ENCODE measurements around the gene KLHDC1.
A peak's percentile ranks its signal among the peaks of the same experiment; 100 is the strongest.
"Not testable (repeated sequence)": the region's sequence is repeated elsewhere in the genome, so short reads cannot be mapped to it uniquely, and the experiment has no call there.

KLHDC1 gene

DNA sequence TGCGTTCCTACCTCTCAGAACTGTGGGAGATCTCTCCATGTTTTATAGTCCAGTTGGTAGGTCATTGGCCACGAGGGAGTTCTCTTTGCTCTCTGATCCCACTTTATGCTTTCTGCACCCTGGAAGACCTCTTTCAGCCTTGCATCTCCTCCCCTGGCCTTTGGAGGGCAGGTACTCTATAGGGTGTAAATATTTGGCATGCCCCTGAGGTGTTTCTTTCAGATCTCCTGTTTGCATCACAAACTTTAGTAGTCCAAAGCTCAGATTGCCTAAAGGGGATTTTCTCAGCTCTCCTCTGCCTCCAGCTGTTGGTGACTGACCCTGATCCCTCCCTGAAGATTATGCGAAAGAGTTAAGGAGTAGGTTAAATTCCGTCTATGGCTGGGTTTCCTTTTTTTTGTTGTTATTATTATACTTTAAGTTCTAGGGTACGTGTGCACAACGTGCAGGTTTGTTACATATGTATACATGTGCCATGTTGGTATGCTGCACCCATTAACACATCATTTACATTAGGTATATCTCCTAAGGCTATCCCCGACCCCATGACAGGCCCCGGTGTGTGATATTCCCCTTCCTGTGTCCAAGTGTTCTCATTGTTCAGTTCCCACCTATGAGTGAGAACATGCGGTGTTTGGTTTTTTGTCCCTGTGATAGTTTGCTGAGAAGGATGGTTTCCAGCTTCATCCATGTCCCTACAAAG is 29.0 kb downstream of the KLHDC1 start:
- DNase-seq = not testable (repeated sequence)

DNA sequence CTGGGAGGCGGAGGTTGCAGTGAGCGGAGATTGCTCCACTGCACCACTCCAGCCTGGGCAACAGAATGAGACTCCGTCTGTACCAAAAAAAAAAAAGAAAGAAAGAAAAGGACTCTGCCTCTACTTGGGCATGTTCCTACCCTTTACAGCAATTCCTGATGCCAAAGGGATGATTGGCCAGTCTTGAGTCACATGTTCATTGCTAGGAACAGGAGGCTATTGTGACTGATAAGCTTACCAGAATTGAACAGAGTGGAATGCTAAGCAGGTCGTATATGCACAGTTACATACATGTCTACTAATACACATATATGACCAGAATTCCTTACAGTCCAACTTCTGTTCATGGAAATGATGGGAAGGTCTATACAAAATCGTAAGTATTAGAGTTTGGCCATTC is 34.3 kb downstream of the KLHDC1 start:
- no peak for DNase-seq

DNA sequence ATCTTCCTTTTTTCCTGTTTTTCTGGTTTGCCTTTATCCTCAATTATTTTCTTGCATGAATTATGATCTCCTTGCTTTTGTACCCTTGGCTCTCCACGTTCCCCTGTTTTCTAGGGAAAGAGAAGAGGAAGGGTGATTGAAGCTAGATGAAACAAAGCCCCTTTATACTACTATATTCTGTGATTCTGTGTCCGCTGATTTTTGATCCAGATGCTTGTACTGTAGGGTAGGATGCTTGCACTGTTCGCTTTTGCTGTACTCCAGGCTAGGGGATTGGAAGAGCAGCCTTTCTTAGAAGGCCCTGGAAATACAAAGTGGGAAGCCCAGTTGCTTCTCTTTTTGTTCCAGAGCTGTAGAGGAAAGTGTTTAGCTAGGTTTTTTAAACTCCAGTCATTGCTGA is 40.0 kb downstream of the KLHDC1 start:
- DNase-seq = no peak

DNA sequence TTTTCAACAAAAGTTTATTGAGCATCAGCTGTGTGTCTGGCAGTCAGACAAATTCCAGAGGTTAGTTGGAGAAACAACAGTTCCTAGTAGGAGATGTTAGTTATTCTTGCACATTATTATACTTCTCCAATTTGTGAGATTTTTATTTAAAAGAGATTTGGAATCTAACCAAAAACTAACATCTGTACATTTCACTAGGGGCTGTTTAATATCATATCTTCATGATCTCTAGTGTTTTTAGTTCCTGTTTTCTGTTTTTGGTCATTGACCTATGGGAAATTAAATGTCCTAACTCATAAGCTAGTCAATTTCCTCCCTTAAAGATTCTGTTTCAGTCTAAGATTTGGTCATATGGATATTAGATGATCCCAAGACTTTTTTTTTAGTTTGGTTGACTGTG is 40.9 kb downstream of the KLHDC1 start:
- DNase-seq = no peak

DNA sequence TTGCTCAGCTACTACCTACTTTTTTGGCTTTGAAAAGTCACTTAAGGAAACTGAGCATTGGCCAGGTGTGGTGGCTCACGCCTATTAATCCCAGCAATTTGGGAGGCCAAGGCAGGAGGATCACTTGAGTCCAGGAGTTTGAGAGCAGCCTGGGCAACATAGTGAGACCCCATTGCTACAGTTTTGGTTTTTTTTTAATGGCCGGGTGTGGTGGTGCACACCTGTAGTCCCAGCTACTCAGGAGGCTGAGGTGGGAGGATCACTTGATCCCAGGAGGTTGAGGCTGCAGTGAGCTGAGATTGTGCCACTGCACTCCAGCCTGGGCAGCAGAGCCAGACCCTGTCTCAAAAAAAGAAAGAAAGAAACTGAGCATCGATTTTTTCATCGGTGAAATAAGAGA is 42.7 kb downstream of the KLHDC1 start:
- not testable (repeated sequence) for DNase-seq

DNA sequence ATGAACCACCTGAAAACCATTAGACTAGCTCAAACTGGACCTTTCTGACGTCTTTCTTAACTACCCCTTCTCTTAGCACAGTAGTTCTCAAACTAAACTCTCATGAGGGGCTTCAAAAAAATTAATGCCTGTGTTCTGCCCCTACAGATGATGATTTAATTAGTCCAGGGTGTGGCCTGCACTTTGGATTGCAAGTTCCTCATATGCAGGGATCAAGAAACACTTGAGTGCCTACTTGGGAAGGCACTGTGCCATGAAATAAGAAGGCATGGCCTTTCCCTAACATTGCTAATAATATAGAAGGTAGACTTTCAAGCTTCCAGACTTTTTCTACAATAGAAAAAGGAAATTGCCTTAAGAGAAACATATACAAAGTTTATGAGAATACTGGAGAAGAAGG is 52.3 kb downstream of the KLHDC1 start:
- DNase-seq = no peak

DNA sequence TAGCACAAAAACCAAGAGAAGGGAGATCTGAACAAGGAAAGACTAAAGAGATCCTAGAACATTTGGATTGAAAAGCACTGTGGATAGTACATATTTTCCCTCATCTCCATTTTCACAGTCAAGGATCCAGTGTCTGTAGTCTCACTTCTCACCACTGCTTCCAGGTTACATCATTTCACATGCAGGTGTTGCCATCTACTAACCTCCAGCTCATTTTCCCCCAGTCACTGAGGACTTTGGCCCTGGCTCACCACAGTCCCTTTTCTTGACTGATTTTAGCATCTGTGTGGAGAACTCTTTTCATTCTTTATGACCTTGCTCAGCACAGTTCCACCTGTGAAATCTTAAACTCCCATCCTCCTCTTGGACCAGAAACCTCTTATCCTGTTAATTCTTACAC is 53.6 kb downstream of the KLHDC1 start:
- DNase-seq = not testable (repeated sequence)

DNA sequence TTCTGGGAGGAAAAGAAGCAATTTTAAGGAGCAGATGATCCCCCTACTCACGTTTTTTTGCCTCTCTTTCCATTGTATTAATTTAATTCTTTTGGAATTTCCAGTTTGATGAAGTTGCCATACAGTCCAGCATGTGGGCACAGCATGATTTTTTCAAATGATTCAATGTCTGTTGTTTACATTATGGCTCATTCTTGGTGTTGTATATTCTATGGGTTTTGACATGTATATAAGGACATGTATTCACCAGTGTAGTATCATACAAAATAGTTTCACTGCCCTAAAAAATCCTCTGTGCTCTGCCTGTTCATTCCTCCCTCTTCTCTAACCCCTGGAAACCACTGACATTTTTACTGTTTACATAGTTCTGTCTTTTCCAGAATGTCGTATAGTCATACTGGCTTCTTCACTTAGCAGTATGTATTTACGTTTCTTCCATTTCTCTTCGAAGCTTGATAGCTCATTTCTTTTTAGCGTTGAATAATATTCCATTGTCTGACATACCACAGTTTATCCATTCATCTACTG is 61.7 kb downstream of the KLHDC1 start:
- DNase-seq = no peak

DNA sequence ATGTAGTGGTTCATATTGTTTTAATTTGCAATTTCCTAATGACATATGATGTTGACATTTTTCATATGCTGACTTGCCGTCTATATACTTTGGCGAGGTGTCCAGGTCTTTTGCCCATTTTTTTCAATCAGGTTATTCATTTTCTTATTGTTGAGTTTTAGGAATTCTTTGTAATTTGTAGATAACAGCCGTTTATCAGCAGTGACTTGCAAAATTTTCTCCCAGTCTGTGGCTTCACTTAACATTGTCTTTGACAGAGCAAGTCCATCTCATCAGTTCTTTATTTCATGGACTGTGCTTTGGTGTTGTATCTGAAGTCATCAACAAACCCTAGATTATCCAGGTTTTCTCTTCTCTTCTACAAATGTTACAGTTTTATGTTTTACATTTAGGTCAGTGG is 62.5 kb downstream of the KLHDC1 start:
- no peak for DNase-seq

DNA sequence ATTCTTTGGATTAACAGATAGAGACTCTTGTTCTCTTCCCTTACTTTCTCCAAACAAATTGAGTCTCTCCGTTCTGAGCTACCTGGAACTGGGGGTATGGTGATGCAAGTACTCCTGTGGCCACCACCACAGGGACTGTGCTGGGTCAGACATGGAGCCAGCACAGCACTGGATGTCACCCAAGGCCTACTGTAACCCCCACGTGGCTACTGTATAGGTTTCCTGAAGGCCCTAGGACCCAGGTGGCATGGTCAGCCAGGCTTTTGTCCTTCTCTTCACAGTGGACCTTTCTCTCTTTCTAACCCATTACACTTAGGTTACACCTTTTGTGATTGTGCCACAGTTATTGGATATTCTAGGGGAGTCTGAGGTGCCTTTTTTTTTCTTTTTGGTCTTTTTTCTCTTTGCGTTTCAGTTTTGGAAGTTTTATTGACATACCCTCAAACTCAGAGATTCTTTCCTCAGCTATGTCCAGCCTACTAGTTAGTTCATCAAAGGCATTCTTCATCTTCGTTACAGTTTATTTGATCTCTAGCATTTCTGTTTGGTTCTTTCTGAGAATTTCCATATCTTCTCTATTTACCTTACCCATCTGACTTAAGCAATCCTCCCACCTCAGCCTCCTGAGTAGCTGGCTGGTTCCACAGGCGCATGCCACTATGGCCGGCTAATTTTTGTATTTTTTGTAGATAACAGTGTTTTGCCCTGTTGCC is 69.1 kb downstream of the KLHDC1 start:
- no peak for DNase-seq

DNA sequence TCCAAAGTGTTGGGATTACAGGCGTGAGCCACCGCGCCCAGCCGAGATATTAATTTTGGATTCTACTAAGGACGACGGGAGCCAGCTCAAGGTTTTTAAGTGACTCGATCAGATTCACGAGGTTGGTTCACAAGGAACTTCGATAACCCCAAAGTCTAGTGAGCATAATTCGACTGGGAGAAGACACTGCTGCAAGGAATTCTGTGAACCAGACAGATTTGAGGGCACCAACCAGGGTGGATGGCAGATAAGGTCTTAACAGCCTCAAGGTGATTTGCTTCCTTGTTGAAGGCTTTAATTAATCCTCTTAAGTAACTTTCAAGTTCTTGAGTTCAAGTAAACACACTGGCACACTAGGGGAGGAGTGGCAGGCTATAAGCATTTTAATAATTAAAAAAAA is 73.9 kb downstream of the KLHDC1 start:
- DNase-seq = no peak

DNA sequence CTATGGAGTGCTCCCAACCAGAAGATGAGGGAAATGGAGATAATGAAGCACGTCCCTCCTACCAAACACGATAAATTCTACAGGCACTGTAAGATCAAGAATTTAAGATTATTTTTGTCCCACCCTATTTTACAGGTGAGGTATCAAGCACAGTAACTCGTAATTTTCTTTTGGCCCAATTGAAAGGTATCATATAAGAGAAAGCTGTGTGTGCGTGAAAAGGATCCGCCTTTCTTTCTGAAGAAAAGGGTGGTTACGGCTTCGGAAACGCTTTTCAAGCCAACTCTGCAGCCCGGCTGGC is 74.3 kb downstream of the KLHDC1 start:
- no peak for DNase-seq

DNA sequence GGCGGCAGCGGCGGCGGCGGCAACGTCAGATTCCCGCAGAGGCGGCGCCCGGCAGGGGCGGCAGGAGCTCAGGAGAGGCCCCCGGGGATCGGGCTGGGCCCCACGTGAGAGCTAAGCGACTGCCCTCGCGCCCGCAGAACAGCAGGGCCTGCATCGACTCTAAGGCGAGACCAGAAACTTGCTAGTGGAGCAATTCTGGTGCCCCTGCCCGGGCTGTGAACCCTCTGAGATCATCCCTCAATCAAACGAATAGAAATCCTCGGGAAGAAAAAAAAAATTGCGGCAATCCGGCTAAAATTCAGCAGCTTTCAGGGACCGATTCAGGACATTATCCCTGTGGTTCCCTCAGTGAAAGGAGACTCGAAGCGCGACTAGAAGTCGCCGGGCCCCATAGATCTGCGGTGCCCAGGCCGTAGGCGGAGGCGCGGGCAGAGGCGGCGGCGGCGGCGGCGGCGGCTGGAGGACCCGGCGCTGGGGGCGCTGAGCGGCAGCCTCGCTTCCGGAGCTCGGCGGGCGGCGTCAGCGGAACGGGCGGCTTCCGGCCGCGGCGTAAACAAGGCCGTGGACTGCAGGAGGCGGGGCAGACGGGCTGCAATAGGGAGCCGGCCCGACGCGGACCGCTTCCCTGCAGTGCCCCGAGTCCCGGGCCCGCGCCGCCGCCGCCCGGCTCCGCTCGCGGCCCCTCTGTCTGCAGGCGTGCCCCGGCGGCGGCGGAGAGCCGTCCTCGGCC is 74.8 kb downstream of the KLHDC1 start, which contains the start of gene KLHDC2:
Gene KLHDC2, plus strand, starts transcription at position 583 of the 730 bp plus-strand sequence. CDS start 316 bp downstream, outside the sequence.
- DNase-seq = peak; percentile 91

DNA sequence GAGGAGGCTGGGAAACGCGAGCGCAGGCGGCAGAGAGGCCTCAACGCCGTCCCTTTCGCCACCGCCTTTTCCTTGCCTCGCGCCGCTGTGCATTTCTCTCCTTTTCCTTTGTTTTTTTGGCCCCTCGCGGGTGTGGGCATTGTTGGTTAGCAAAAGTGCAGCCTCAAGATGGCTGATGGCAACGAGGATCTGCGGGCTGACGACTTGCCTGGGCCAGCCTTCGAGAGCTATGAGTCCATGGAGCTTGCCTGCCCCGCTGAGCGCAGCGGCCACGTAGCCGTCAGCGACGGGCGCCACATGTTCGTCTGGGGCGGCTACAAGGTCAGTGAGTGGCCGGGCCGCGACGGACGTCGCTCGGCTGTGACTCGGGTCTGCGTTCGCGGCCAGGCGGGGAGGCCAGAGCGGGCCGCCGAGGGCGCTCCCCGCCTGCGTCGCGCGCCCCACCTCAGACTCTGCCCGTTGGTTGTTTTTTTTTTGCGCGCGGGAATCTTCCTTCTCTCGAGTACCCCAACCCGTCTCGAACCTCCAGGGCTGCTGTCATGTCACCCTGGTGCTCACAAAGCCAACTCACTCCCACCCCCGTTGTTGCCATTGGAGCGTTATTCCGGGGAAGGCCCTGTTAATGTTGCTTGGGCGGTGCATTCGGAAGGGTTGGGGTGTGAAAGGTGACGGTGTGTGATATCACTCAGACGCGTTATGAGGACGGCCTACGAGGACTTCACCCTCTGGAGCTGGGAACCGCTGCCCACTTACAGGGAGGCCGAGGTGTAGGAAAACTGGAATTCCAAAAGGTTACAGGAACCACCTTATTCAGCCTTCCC is 75.6 kb downstream of the KLHDC1 start:
- DNase-seq = peak; percentile 41

DNA sequence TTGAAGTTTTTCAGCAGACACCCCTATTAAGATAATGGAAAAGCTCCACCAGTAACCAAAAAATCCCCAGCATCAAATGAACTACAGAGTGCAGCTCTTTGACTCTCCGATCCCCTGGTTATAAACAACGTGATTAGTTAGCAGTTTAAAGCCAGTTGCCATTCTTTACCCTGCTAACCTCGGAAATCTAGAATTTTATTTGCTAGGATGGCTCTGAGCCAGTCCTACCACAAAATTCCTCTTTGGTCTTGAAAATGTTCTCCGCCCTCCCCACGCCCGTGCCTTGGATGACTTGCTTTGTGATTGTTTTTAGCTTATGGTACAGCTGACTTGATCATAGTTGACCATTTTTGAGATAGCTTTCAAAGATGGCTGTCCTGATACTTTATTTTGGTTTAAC is 76.3 kb downstream of the KLHDC1 start:
- peak; percentile 63 for DNase-seq

DNA sequence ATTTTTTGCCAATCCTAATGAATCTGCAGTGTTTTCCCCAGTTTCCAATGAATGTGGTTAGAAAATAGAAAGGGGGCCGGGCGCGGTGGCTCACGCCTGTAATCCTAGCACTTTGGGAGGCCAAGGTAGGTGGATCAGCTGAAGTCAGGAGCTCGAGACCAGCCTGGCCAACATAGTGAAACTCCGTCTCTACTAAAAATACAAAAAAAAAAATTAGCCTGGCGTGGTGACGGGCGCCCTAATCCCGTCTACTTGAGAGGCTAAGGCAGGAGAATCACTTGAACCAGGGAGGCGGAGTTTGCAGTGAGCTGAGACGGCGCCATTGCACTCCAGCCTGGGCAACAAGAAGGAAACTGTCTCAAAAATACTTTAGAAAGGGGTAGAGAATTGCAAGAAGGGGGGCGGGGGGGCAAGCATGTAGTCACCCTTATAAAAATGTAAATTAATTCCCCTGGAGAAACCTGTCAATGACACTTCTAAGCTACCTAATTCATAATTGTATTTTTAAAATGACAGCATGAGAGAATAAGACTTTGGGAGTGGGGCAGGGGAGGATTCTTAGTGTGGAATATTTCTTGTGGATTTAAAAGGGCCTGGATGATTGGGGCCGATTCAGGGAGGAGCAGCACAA is 76.8 kb downstream of the KLHDC1 start:
- no peak for DNase-seq

DNA sequence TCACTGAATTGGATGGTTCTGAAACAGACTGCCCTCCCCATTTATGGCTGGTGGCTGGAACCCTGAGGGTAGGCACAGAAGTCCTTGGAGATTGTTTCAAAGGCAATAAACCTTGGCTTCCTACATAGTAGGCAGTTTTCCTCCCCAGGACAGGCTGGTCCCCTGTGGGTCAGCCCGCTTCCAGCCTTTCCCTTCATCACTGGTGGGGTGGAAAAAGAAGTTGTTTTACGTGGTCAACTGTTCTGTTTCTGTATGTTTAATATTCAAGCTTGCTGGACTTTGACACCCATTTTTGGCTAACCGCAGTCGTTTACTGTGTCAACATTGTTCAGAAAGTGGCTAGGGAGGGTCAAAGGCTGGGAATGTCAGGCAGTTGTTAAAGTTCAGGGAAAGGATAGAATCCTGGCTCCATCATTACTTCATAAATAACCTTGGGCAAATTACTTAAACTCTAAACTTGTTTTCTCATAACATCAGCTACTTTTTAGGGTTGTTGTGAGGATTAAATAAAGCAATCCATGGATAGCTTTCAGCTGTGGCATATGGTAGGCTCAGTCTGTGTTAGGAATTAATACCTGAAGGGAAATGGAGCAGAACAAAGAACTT is 77.4 kb downstream of the KLHDC1 start:
- DNase-seq = no peak

DNA sequence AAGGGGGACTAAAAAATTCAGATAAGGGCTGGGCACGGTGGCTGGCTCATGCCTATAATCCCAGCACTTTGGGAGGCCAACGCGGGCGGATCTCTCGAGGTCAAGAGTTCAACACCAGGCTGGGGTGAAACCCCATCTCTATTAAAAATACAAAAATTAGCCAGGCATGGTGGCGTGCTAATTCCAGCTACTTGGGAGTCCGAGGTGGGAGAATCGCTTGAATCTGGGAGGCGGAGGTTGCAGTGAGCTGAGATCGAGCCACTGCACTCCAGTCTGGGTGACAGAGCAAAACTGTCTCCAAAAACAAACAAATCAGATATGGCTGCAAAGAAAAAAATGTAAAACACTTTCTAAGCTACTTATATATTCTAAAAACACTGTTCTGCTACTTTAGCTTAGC is 78.8 kb downstream of the KLHDC1 start:
- DNase-seq = not testable (repeated sequence)

DNA sequence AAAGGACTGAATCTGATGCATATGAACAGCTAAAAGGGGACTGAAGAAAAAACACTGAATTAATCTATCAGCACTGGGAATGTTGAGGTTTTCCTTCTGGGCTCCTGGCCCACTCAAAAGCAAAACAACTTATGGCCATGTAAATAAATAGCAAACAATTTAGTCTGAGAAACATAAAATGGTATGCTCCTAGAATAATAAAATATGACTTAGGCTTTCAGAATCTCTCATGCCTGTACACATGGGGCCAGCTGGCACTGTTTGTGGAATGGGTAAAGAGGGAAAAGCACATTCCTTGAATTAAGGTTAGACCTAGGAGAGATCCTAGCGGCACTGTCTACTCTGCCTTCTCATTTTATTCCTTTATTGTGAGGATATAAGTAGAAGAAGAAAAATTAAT is 81.2 kb downstream of the KLHDC1 start:
- no peak for DNase-seq

DNA sequence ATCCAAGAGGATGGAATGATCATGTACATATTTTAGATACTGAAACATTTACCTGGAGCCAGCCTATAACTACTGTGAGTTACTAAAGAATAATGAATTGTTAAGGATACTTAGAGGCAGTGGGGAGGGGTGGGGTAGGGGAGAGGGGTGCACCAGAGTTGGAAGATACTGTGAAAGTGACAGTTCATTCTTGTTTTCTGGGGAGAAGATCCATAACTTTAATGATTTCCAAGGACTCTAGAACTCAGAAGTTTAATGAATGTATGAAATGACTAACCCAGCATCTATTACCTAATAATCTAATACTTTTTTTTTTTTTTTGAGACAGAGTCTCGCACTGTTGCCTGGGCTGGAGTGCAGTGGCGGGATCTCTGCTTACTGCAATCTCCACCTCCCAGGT is 85.5 kb downstream of the KLHDC1 start:
- DNase-seq = no peak

DNA sequence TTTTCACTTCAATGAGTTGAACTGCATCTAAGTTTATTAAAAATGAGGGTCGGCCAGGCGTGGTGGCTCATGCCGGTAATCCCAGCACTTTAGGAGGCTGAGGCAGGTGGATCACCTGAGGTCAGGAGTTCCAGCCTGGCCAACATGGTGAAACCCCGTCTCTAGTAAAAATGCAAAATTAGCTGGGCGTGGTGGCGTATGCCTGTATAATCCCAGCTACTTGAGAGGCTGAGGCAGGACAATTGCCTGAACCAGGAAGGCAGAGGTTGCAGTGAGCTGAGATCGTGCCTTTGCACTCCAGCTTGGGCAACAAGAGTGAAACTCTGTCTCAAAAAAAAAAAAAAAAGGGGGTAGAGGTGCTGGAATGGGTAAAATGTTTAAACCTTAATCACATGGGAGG is 88.1 kb downstream of the KLHDC1 start:
- DNase-seq = not testable (repeated sequence)
